Measurements from ENCODE around the gene DSTYK.

GRCh38 chr1:205210756-205211168 lies 740 bp downstream of the DSTYK start:
- no peak for TF ChIP-seq CTCF (IDR thresholded peaks at IDR 0.05; ENCODE audit: low read length)
- no peak for TF ChIP-seq EZH2 (optimal IDR thresholded peaks at IDR 0.05; ENCODE audit: low read depth, low read length)
- no peak for TF ChIP-seq EZH2phosphoT487 (IDR thresholded peaks at IDR 0.05; ENCODE audit: low read length)

Measured in MM.1S (cell line).